Erythroblast (primary cell): ENCODE results near the gene KNCN.

Source experiments
- GATA1 ChIP-seq: IDR thresholded peaks from 2 replicates; pipeline ENCODE4 v1.6.1; 2011; ENCODE audit warnings: low read depth, mild to moderate bottlenecking, control low read depth, low read length, moderate library complexity
- POLR2A ChIP-seq: IDR thresholded peaks from 2 replicates; pipeline ENCODE4 v1.6.1; 2011; ENCODE audit warnings: mild to moderate bottlenecking, low read length

GRCh38 chr1:46530791-46531409 lies 20.5 kb downstream of the KNCN start:
- TF ChIP-seq POLR2A (no peak), GATA1 (no peak)
